GM10266 (cell line): ENCODE data around the gene LAMTOR4.
"Not testable (repeated sequence)": the region's sequence is repeated elsewhere in the genome, so short reads cannot be mapped to it uniquely, and the experiment has no call there.

ENCODE experiments used
- DNase-seq: peaks from one replicate; pipeline ENCODE4 v3.0.0; 2012; ENCODE audit errors: extremely low spot score
- CTCF ChIP-seq: IDR thresholded peaks from 2 replicates; pipeline ENCODE4 v1.5.1; 2012; ENCODE audit warnings: mild to moderate bottlenecking, low read depth; ENCODE audit not compliant: control insufficient read depth, insufficient read depth; ENCODE audit errors: missing control alignments

LAMTOR4 gene

GRCh38 chr7:100175296-100175935 is 26.7 kb downstream of the LAMTOR4 start:
- TF ChIP-seq CTCF, result no peak
- no peak for DNase-seq

GRCh38 chr7:100176096-100177044 is 27.7 kb downstream of the LAMTOR4 start:
- peak; percentile 10 for DNase-seq
- TF ChIP-seq CTCF, result no peak

- no peak for TF ChIP-seq CTCF
- peak; percentile 97 for DNase-seq
These were observed 28.6 kb downstream of the LAMTOR4 start, which contains the start of the genes GPC2 and STAG3 for GRCh38 chr7:100177045-100178001. TSS of gene GPC2 (minus strand) at chr7:100177381. CDS start at chr7:100177199, 182 bp downstream. TSS of gene STAG3 (plus strand) at chr7:100177918. CDS start at chr7:100180557, 2,639 bp downstream.

- not testable (repeated sequence) for DNase-seq
These were observed 31.4 kb downstream of the LAMTOR4 start for GRCh38 chr7:100180084-100180483.

- DNase-seq, result not testable (repeated sequence)
These were observed 33.9 kb downstream of the LAMTOR4 start for GRCh38 chr7:100182616-100183015.

GRCh38 chr7:100183090-100183489 is 34.4 kb downstream of the LAMTOR4 start:
- not testable (repeated sequence) for DNase-seq

- no peak for TF ChIP-seq CTCF
- no peak for DNase-seq
These were observed 37.0 kb downstream of the LAMTOR4 start for GRCh38 chr7:100185726-100186125.

GRCh38 chr7:100189061-100189460 is 40.3 kb downstream of the LAMTOR4 start:
- TF ChIP-seq CTCF, result no peak
- no peak for DNase-seq
